GM12874 (cell line): ENCODE data around the gene PKP4.

Experiments
- TF ChIP-seq, protein P1 (sequence below): IDR thresholded peaks from 2 replicates; pipeline ENCODE4 v1.5.1; 2011; ENCODE audit warnings: low read depth, mild to moderate bottlenecking, control low read depth, low read length, moderate library complexity; ENCODE audit not compliant: insufficient read depth

The PKP4 gene

DNA sequence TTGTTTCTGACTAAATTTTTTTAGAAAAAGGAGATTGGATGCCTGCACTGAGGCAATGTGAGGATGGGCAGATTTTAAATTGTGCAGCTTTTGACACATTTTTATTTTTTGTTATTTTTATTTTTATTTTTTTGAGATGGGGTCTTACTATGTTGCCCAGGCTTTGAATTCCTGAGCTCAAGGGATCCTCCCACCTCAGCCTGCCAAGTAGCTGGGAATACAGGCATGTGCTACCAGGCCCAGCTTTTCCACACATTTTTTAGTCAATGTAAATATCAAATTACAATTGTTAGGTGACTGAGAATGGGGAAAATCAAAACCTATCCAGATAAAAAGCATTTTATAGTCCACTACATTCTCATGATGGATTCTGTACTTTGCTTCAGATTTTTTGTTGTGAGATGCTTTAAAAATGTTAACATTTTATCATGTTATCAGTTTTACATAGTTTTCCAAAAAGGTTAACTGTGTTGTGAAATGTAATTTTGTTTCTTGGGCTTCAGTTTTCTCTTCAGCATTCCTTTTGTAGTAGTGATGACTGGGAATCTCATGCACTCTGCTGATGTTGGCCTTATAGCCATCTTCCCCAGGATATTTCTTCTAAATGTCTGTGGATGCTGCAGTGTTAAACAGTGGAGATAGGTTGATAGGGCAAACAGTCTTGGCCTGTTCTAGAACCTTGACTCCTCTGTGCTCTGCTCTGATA is 41.4 kb downstream of the PKP4 start:
- TF ChIP-seq, protein P1, sequence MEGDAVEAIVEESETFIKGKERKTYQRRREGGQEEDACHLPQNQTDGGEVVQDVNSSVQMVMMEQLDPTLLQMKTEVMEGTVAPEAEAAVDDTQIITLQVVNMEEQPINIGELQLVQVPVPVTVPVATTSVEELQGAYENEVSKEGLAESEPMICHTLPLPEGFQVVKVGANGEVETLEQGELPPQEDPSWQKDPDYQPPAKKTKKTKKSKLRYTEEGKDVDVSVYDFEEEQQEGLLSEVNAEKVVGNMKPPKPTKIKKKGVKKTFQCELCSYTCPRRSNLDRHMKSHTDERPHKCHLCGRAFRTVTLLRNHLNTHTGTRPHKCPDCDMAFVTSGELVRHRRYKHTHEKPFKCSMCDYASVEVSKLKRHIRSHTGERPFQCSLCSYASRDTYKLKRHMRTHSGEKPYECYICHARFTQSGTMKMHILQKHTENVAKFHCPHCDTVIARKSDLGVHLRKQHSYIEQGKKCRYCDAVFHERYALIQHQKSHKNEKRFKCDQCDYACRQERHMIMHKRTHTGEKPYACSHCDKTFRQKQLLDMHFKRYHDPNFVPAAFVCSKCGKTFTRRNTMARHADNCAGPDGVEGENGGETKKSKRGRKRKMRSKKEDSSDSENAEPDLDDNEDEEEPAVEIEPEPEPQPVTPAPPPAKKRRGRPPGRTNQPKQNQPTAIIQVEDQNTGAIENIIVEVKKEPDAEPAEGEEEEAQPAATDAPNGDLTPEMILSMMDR = no peak

DNA sequence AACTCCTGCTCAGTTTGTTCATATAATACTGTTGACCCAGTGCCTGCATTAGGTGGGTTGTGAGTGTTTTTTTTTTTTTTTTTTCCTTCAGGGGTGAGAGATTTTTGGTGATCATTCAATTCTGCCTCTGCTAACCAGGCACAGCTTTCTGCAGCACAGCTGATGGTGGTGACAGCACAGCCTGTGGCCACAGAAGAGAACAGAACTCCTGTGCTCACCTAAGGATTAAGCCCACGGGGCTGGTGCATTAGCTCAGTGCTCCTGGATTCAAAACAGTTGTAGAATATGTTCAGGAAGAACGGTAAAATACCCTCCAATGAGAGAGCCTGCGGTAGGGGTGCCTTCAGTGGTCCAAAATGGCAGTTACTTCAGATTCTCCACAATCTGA is 42.0 kb downstream of the PKP4 start:
- TF ChIP-seq, protein P1 = no peak

DNA sequence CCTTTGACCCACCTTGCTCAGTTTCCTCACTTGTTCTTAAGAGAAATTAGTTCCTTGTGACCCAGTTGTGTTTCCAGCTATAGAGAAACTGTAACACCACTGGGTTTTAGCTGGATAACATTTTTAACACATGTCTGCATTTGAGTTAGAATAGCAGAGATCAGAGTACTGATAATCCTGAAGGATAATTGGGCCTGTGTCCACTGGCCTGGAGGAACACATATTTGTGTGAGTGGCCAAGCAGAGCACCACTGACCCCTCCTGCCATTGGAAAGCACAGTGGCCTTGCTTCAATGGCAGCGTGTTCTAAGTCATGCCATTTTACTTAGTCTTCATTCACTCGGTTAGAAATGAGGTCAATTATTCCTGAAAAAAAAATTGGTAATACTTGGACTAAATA is 42.6 kb downstream of the PKP4 start:
- TF ChIP-seq, protein P1 = no peak

DNA sequence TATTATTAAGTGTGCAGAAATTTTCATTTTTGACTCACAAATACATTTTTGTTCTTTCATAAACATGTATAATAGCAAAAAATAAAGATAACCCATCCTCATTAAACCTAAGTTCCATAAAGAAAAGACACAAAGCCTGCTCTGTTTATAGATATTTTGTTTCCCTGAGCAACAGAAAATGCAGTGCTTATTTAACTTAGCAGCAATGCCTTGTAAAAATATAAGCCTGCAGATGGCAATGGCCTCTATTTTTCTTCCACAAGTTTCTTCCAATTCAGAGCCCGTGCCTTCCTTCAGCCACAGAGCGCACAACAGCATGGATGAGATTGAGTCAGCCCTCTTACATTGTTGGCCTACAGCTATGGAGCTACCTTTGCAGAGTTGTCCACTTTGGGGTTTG is 43.6 kb downstream of the PKP4 start:
- TF ChIP-seq, protein P1 = no peak

DNA sequence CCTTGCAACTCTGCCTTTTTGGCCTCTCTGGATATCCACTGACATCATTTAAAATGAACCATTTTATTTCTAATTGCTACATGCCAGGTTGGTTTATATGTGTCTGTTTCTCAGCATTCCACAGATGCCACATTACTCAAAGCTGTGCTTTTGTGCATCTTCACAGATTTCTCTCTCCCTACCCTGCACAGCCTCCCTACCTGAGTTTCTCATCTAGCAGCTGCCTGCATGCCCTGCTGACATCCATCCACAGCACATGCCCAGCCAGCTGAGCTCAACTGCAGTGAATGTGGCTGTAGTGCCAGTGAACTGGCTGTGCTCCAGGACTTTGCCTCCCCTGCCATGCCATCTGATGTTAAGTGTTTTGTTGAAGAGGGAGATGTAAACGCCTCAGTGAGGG is 44.5 kb downstream of the PKP4 start:
- TF ChIP-seq, protein P1 = no peak

DNA sequence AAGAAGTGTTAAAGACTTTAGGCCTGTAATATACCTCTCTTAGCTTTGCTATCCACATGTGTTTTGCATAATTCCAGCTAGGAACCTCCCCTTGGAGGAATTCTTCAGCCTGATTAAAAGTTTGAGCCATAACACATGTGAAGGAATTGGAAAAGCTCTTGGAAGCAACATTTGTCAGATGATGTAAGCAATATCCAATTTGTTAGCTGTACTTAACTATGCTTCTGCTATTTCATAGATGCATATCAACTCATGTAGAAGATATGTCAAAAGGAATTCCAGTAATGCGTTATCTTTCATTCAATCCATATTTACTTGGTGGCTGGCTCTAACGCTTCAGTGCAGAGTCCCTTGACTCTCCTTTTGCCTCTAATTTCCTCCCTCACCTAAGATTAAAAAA is 46.2 kb downstream of the PKP4 start:
- TF ChIP-seq, protein P1 = no peak

DNA sequence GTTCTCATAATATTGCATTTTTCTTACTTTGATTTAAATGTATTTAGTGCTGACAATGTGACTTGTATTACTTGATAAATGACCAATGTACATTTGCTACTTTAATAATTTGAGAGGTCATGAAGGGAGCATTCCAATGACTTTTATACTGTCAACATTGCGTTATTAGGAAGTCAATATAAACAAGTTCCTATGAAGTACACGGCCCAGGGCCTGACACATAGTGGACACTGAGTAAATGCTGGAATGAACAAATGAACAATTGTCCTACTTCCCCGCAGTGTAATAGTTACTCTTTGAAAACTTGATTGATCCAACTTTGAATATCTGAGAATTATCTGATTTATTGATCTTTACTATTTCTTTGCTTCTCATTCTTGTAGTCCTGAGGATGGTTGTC is 47.3 kb downstream of the PKP4 start:
- TF ChIP-seq, protein P1 = no peak

DNA sequence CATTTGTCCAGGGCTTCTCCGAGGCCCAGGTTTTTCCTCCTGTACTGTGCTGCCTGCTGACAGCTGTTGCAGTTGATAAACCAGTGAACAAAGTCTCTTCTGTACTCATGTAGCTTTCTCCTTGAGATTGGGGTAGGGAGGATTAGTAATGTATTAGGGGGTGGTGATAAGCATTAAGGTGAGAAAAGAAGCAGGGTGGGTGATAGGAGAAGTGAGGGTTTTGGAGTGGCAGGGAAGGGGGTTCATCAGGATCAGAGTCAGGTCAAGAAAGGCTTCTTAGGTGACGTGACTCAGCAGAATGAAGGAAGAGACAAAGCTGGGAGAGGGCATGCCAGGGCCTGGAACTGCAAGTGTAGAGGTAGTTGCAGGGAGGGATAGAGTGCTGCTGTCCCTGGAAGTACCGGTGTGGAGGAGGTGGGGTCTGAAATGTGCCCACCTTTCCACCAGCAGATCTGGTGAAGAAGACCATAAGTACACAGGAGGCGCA is 48.7 kb downstream of the PKP4 start:
- TF ChIP-seq, protein P1 = no peak
